Measurements from ENCODE around the gene RAB35.

- TF ChIP-seq, protein P1, sequence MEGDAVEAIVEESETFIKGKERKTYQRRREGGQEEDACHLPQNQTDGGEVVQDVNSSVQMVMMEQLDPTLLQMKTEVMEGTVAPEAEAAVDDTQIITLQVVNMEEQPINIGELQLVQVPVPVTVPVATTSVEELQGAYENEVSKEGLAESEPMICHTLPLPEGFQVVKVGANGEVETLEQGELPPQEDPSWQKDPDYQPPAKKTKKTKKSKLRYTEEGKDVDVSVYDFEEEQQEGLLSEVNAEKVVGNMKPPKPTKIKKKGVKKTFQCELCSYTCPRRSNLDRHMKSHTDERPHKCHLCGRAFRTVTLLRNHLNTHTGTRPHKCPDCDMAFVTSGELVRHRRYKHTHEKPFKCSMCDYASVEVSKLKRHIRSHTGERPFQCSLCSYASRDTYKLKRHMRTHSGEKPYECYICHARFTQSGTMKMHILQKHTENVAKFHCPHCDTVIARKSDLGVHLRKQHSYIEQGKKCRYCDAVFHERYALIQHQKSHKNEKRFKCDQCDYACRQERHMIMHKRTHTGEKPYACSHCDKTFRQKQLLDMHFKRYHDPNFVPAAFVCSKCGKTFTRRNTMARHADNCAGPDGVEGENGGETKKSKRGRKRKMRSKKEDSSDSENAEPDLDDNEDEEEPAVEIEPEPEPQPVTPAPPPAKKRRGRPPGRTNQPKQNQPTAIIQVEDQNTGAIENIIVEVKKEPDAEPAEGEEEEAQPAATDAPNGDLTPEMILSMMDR (conservative IDR thresholded peaks at IDR 0.05 in 1 of 2, IDR thresholded peaks at IDR 0.05 in 1 of 2; ENCODE audit: extremely low read depth in 1 of 2, insufficient read depth in 1 of 2, low read depth in 1 of 2, low read length in 2 of 2) = no peak
- TF ChIP-seq EZH2 (IDR thresholded peaks at IDR 0.05; ENCODE audit: borderline replicate concordance, low read length) = no peak
Observed at GRCh38 chr12:120138366-120138765, 21.8 kb upstream of the RAB35 start.
